Transverse colon (tissue), 4 donors: Measurements from ENCODE around the gene SIK3. TPM values are rescaled to one million over a fixed set of nuclear protein-coding genes. Genes with fewer than 3 reads are reported as not detected.

Experiments used
- DNase-seq: peaks from one replicate; pipeline ENCODE4 v3.0.0-alpha.2; 2019
- H3K27ac ChIP-seq, 4 donors: fragments of 200-600 bp; sonication (generic); 2 replicates each; pipeline ENCODE4 v1.5.1; 2016 to 2018; ENCODE audit warnings: inconsistent platforms in 4 of 4
- H3K27me3 ChIP-seq: fragments of 200-600 bp; sonication (generic); 2 replicates; pipeline ENCODE4 v1.5.1; 2017; ENCODE audit warnings: inconsistent platforms
- H3K36me3 ChIP-seq, 4 donors: fragments of 200-600 bp; sonication (generic); 2 replicates each; pipeline ENCODE4 v1.5.1; 2017 to 2019; ENCODE audit warnings: inconsistent platforms in 4 of 4
- H3K4me1 ChIP-seq, 4 donors: fragments of 200-600 bp; sonication (generic); 2 replicates each; pipeline ENCODE4 v1.5.1; 2017 to 2020; ENCODE audit warnings: inconsistent platforms in 4 of 4
- H3K4me3 ChIP-seq, 4 donors: fragments of 200-600 bp; sonication (generic); 1 replicate in 1 of 4; 2 replicates in 3 of 4; pipeline versions ENCODE4 v1.5.1 to v1.6.1; 2017 to 2019; ENCODE audit warnings: inconsistent platforms in 4 of 4
- H3K9me3 ChIP-seq, 2 donors: fragments of 200-600 bp; sonication (generic); 2 replicates each; pipeline ENCODE4 v1.5.1; 2017 to 2019; ENCODE audit warnings: inconsistent platforms in 2 of 2
- EP300 ChIP-seq: sonication (generic); formaldehyde crosslinking; IDR thresholded peaks from one replicate; pipeline ENCODE4 v1.6.1; 2017; ENCODE audit warnings: antibody characterized with exemption, low read depth
- POLR2A ChIP-seq: fragments of 450-650 bp; IDR thresholded peaks from one replicate; pipeline ENCODE4 v1.6.1; 2016; ENCODE audit warnings: antibody characterized with exemption, mild to moderate bottlenecking, moderate library complexity
- POLR2AphosphoS5 ChIP-seq, 3 donors: sonication (generic); formaldehyde crosslinking; IDR thresholded peaks; one replicate each; pipeline ENCODE4 v1.6.1; 2016; ENCODE audit warnings: antibody characterized with exemption in 3 of 3
- WGBS, 2 donors: methylation state at CpG; one replicate each; pipeline ENCODE4 v1.1.5; 2018; ENCODE audit warnings: low coverage in 1 of 2; 5-methylcytosine and 5-hydroxymethylcytosine counted together
- in situ Hi-C, 4 donors: fragments of 200-750 bp; cut with MboI; loops; one replicate each; pipeline versions ENCODE4 v1.15.0 to v1.15.1; 2017; ENCODE audit warnings: low sequenced_read_pairs in 3 of 4, low pct_ligation_motif_present in 1 of 4, low pct_unique_long_range_greater_than_20kb in 1 of 4
- intact Hi-C: fragments of 100-400 bp; cut with DNase I; formaldehyde crosslinking; loops from one replicate; pipeline ENCODE4 v1.15.1; 2023; ENCODE audit warnings: low total_unique reads
- total RNA-seq, 4 donors: library from RNA; depleted of rRNA; stranded (reverse); fragments of >200 nt; gene quantifications; one replicate each; pipeline ENCODE4 v1.1.0, GENCODE V29; 2016
- TF ChIP-seq, protein P1 (sequence below), 5 experiments: fragments of 200-600 bp in 3 of 5; fragments of 450-650 bp in 2 of 5; sonication (generic) in 3 of 5; IDR thresholded peaks; 1 replicate in 2 of 5; 2 replicates in 3 of 5; pipeline ENCODE4 v1.5.1; 2016 to 2017; ENCODE audit warnings: antibody characterized with exemption in 5 of 5, inconsistent platforms in 3 of 5, mild to moderate bottlenecking in 2 of 5, moderate library complexity in 1 of 5

Gene SIK3
- total RNA-seq, 4 donors from 2014 or later: 35.6 to 68.6 (median 38.9) TPM

DNA sequence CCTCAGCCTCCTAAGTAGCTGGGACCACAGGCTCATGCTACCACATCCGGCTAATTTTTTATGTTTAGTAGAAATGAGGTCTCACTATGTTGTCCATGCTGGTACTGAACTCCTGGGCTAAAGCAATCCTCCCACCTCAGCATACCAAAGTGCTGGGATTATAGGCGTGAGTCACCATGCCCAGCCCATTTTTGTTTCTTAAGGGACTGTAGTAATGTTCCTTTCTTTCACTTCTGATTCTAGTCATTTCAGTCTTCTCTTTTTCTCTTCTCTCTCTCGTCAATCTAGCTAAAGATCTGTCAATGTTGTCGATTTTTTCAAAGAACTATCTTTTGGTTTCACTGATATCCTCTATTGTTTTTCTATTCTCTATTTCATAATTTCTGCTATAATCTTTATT is 149.8 kb downstream of the SIK3 start:
- in situ Hi-C loops (no loop called here), intact Hi-C loops (no loop called here)
- no peaks in the 10 kb centered on the region for H3K27me3 ChIP-seq
- H3K4me1 ChIP-seq: peaks cover 0 to 10% (median 0%) of the 10 kb centered on the region in 4 donors
- DNase-seq: peak; percentile 34
- TF ChIP-seq, protein P1, sequence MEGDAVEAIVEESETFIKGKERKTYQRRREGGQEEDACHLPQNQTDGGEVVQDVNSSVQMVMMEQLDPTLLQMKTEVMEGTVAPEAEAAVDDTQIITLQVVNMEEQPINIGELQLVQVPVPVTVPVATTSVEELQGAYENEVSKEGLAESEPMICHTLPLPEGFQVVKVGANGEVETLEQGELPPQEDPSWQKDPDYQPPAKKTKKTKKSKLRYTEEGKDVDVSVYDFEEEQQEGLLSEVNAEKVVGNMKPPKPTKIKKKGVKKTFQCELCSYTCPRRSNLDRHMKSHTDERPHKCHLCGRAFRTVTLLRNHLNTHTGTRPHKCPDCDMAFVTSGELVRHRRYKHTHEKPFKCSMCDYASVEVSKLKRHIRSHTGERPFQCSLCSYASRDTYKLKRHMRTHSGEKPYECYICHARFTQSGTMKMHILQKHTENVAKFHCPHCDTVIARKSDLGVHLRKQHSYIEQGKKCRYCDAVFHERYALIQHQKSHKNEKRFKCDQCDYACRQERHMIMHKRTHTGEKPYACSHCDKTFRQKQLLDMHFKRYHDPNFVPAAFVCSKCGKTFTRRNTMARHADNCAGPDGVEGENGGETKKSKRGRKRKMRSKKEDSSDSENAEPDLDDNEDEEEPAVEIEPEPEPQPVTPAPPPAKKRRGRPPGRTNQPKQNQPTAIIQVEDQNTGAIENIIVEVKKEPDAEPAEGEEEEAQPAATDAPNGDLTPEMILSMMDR (IDR thresholded peaks at IDR 0.05): no peak
- no peak for TF ChIP-seq POLR2A
- TF ChIP-seq EP300: no peak
- TF ChIP-seq POLR2AphosphoS5 (IDR thresholded peaks at IDR 0.05): no peak
- peak overlapping the region in 2 of 4 donors; percentile 8 for H3K27ac ChIP-seq
- WGBS, 2 donors: 58 to 75% methylated on average over 4 of the region's 4 CpGs
- H3K4me3 ChIP-seq: no peak overlapping the region
- H3K9me3 ChIP-seq: no peaks in the 10 kb centered on the region
- H3K36me3 ChIP-seq: no peaks in the 10 kb centered on the region

DNA sequence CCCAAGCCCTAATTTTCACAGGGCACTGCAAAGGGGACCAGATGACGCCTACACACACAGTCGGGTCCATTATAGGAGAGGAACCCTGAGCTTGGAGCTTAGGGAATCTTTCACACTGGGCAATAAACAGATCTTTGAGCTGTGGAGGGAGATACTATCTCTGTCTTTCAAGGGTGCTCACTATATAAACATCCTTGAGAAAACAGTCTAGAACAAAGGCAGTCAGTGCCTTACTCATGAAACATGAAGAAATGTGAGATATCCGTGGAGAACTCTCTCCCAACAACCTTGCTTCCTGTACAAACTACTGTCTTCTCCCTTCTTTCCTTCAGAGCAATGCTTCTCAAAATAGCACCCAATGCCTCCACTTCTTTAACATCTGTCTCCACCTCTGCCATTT is 151.8 kb downstream of the SIK3 start:
- Histone ChIP-seq H3K27ac (no peak overlapping the region), H3K4me1 (peaks cover 0 to 3% (median 0%) of the 10 kb centered on the region in 4 donors), H3K4me3 (no peak overlapping the region), H3K27me3 (no peaks in the 10 kb centered on the region), H3K9me3 (no peaks in the 10 kb centered on the region), H3K36me3 (no peaks in the 10 kb centered on the region)
- no peak for DNase-seq
- in situ Hi-C loops (no loop called here), intact Hi-C loops (no loop called here)
- 71 to 87% methylated on average over 3 of the region's 3 CpGs for WGBS, 2 donors
- TF ChIP-seq POLR2A (no peak), POLR2AphosphoS5 (IDR thresholded peaks at IDR 0.05) (no peak), EP300 (no peak)
- TF ChIP-seq, protein P1 (IDR thresholded peaks at IDR 0.05): no peak

DNA sequence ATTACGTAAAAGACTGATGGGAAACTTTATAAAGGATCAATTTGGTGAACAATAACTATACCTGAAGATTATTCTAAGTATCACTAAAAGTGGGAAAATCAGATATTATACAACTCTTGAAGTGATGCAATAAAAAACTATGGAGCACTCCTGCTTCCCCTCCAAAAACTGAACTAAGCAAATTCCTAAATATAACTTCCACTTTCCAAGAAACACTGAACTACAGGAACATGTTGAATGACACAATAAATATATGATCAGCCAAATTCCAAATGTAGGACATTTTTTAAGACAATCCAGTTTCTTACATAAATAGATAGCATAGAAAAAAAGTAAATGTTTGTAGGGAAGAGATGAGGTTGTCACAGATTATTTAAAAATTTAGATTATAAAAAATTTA is 158.7 kb downstream of the SIK3 start:
- TF ChIP-seq, protein P1 (IDR thresholded peaks at IDR 0.05): no peak
- TF ChIP-seq EP300 (no peak), POLR2AphosphoS5 (IDR thresholded peaks at IDR 0.05) (no peak), POLR2A (no peak)
- Histone ChIP-seq H3K4me3 (no peak overlapping the region), H3K36me3 (peaks cover 0 to 2% (median 0%) of the 10 kb centered on the region in 4 donors), H3K4me1 (no peaks in the 10 kb centered on the region), H3K27ac (no peak overlapping the region), H3K27me3 (no peaks in the 10 kb centered on the region), H3K9me3 (no peaks in the 10 kb centered on the region)
- in situ Hi-C loops (no loop called here), intact Hi-C loops (no loop called here)
- DNase-seq: no peak
- WGBS, 2 donors: 97 to 100% methylated on average over 1 of the region's 1 CpG

DNA sequence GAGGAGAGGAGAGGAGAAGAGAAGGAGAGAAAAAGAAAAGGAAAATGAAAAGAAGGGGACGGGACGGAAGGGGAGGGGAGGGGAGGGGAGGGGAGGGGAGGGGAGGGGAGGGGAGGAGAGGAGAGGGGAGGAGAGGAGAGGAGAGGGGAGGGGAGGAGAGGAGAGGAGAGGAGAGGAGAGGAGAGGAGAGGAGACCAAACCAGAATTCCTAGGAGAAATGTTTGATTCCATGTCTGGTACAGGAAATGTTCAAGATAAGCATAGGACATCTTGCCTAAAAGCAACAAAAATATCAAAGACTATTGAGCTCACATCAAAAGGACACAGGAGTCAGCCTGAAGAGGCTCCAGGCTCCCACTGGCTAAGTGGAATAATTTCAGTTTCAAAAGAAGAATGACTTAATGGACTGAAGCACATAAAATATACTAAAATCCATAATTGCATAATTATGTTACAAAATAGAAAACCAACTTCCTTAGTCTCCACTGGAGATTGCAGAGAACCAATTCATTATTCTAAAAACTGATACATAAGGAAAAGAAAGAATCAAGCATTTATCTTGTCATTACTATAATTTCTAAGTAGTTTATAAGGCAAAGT is 159.7 kb downstream of the SIK3 start:
- Histone ChIP-seq H3K4me1 (no peaks in the 10 kb centered on the region), H3K27ac (no peak overlapping the region), H3K4me3 (no peak overlapping the region), H3K9me3 (no peaks in the 10 kb centered on the region), H3K36me3 (peaks cover 0 to 2% (median 0%) of the 10 kb centered on the region in 4 donors), H3K27me3 (no peaks in the 10 kb centered on the region)
- intact Hi-C loops (no loop called here), in situ Hi-C loops (no loop called here)
- TF ChIP-seq, protein P1 (IDR thresholded peaks at IDR 0.05): no peak
- TF ChIP-seq POLR2AphosphoS5 (IDR thresholded peaks at IDR 0.05) (no peak), POLR2A (no peak), EP300 (no peak)
- 89% methylated on average over 2 of the region's 2 CpGs; no CpG with 5 or more reads in 1 of the 2 donors for WGBS, 2 donors
- DNase-seq: no peak
